T1000 (cell line): ENCODE results near the gene IL17RE.
A peak's percentile ranks its signal among the peaks of the same experiment; 100 is the strongest.
"Not testable (repeated sequence)": the region's sequence is repeated elsewhere in the genome, so short reads cannot be mapped to it uniquely, and the experiment has no call there.

Experiments
- DNase-seq: peaks from one replicate; lab custom pipeline; 2025; ENCODE audit warnings: mixed read lengths; lab: John Stamatoyannopoulos, UW

IL17RE gene

DNA sequence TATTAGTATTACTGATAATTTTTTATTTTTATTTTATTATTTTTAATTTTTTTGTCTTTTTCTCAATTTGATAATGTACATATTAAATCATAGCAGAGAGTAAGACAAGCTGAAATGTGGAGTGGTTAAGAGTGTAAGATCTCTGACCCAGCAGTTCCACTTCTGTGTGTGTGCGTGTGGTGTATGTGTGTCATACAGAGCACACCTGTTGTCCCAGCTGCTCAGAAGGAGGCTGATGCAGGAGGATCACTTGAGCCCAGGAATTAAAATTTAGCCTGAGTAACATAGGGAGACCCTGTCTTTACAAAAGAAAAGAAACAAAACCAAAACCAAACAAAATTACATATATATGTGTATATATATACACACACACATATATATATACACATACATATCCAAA lies 21.2 kb upstream of the IL17RE start:
- no peak for DNase-seq

DNA sequence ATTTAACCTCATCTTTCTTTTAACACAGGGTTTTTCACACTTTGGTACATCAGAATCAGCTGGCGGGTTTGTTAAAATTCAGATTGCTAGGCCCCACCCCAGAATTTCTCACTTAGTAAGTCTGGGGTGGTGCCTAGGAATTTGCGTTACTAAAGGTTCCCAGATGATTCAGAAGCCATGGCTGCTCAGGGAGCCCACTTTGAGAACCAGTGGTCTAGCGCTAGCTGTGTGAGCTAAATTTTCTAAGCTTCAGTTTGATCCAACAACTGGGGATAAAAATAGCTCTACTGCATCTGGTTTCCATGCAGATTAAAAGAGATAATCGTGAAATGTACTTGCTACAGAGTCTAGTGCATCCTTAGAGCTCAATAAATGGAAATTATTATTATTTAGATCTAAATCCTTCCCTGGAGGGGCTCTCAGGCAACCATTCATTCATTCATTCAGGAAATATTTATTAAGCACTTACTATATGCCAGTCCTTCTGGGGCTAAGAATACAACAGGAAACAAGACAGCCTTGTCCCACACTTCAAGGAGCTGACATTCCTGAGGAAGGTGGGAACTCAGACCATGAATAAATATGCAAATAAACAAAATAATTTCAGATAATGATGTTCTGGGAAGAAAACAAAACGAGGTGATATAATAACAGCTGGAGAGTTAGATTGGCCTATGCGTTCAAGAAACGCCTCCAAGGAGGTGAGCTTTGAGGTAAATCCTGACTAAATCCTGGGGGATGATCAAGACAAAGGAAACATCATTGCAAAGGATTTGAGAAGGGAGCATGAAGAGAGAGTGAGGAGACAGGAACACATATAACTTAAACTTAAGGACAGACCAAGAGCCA lies 18.7 kb upstream of the IL17RE start:
- DNase-seq: no peak

DNA sequence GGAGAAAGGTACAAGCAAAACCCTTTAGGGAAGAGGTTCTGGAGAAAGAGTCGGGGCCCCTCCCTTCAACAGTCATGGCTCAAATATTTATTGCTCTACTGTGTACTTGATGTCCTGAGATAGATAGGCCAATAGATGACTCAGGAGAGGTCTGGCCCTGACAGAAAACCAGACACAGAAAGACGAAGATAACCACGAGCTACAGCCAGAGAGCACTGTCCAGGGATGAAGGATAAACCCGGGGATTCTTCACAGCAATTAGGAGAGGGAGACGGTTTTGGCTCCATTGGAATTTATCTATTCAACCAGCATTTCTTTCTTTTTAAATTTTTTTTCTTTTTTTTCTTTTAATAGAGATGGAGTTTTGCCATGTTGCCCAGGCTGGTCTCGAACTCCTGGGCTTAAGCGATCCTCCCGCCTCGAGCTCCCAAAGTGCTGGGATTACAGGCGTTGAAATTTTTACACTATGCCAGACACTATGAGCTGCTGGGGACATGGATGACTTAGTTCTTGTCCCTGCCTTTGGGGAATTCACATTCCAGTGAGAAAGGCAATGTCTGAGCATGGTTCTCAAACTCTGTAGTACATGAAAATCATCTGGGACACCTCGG lies 18.0 kb upstream of the IL17RE start:
- peak; percentile 44 for DNase-seq

DNA sequence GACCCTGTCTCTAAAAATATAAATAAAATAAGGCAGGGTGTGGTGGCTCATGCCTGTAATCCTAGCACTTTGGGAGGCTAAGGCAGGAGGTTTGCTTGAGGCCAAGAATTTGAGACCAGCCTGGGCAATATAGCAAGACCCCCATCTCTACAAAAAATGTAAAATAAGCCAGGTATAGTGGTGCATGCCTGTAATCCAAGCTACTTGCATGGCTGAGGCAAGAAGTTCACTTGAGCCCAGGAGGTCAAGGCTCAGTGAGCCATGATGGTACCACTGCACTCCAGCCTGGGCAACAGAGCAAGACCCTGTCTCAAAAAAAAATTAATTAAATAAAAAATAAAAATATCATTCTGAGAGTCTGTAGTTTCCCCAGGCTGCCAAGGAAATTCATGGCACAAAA lies 16.3 kb upstream of the IL17RE start:
- no peak for DNase-seq

DNA sequence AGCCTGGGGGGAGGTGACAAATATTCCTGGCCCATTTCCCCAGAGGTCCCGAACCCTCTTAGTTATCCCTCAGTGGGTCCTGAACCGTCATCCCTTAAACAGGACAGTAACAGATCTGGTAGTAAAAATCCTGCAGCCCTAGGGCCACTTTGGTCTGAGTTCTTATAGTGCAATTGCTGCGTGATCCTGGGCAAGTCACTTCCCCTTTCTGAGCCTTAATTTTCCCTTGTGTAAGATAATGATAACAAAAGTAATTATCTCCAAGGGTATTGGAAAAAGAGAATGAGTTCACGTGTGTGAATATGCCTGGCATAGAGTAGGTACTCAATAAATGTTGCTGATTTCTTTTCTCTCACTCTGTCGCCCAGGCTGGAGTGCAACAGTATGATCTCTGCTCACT lies 15.2 kb upstream of the IL17RE start:
- no peak for DNase-seq

DNA sequence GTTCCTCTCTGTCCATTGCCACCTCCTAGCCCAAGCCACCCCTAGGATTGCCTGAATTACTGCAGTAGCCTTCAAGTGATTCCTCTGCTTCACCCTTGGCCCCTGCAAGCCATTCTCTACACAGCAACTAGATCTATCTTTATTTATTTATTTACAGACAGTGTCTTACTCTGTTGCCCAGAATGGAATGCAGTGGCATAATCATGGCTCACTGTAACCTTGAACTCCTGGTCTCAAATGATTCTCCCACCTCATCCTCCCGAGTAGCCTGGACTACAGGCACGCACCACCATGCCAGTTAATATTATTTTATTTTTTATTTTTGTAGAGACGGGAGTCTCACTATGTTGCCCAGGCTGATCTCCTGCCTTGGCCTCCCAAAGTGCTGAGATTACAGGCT lies 14.1 kb upstream of the IL17RE start:
- DNase-seq: no peak

DNA sequence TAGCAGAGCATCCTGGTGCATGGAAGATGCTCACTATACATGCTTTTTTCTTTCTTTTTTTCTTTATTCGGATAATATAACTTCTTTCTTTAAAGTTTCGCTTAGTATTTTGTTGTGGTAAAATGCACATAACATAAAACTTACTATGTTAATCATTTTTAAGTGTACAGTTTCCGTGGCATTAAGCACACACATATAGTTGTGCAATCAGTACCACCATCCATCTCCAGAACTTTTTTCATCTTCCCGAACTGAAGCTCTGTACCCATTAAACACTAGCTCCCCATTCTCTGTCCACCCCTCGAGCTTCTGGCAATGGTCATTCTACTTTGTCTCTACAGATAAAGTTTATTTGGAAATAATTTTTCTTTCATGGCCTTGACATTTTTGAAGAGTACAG lies 13.2 kb upstream of the IL17RE start:
- DNase-seq: no peak

DNA sequence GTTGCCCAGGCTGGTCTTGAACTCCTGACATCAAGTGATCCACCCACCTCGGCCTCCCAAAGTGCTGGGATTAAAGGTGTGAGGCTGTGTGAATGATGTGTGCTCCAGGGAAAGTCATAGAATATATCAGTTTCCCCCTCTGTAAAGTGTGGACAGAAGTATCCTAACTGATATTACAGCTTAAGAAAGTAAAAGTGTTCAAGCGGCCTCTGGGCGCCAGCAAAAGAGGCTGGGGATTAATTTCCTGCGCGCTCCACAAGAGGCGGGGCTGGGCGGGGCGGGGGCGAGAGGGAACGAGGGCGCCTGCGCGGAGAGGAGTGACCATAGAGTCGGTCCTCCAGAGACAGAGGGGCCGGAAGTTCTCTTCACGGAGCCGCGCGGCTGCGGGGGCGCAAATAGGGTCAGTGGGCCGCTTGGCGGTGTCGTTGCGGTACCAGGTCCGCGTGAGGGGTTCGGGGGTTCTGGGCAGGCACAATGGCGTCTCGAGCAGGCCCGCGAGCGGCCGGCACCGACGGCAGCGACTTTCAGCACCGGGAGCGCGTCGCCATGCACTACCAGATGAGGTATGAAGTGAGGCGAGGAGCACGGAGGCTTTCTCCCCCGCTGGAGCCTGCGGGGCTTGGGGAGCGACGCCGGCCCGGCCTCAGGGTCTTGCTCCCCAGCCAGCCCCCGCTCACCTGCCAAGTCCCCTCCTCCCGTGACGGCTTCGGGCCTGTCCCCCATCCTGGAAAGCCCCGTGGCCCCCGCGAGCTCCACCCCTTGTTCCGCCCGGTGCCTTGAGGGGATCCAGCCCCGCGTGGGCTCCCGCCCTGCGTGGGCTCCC lies 12.2 kb upstream of the IL17RE start, which contains the start of gene JAGN1:
Gene JAGN1 (plus strand): TSS at position 362 of the 823 bp plus-strand sequence. CDS start 113 bp downstream, at position 475.
- DNase-seq: peak; percentile 86

DNA sequence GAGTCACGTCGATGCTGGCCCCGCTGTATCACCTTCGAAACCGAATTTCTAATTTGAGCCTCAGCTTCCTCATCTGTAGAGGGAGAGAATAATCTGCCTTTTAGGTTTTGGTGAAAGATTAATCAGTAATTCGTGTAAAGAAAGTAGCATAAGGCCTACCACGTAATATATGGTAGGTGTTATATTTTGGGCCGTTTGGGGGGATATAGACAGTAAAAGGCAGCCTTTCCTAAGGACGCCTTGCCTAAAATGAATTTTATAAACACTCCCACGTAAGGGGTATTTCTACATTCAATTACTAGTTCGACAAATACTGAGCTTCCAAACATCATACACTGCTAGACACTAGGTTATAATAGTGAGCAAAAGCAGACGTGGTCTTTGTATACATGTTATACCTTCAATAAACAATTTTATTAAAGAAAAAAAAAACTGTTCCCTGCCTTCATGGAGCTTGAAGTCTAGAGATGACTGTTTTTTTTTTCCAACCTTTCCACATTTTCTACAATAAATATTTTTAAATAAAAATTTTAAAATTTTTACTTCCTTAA lies 11.5 kb upstream of the IL17RE start:
- no peak for DNase-seq

DNA sequence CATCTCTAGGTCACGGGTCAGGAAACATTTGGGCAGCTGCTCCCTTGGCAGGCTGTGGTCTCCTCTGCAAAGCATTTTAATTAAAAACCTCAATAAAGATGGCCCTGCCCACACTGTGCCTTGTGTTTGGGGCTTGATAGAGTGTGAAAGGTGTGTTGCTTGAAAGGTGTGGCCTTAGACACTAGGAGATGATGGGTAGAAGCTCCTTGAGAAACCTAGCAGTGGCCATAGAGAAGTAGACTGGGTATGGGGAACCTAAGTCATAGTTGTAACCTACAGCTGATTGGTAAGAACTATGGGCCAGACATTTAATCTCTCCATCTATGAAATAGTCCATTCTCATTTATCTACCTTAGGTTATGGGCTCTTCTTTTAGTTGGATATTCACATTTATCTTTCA lies 8.9 kb upstream of the IL17RE start:
- DNase-seq: no peak

DNA sequence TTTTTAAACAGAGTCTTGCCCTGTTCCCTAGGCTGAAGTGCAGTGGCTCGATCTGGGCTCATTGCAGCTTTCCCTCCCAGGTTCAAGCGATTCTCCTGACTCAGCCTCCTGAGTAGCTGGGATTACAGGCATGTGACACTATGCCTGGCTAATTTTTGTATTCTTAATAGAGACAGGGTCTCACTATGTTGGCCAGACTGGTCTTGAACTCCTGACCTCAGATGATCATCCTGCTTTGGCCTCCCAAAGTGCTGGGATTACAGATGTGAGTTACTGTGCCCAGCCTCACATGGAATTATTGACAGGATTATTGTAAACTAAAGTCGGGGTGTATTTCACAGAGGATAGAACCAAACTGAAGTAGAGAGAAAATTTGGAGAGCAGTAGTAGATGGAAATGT lies 6.9 kb upstream of the IL17RE start:
- not testable (repeated sequence) for DNase-seq

DNA sequence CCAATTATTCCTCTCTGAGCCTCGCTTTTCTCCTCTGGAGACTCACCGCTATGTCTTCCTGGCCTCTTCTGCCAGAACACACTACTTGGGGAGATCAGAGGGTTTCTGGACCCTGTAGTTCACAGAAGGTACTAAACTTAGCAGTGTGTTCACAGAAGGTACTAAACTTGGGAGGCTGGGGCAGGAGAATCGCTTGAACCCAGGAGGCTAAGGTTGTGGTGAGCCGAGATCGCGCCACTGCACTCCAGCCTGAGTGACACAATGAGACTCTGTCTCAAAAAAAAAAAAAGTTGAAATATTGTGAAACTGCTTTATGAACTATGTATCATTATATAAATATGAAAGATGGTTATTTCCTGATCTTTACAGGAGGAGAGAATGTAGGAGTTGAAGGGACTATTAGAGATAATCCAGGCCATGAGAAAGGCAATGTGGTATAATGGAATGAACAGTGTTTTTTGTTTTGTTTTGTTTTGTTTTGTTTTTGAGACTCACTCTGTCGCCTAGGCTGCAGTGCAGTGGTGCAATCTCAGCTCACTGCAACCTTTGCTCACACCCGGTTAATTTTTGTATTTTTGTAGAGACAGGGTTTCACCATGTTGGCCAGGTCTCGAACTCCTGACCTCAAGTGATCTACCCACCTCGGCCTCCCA lies 5.8 kb upstream of the IL17RE start:
- DNase-seq: not testable (repeated sequence)

DNA sequence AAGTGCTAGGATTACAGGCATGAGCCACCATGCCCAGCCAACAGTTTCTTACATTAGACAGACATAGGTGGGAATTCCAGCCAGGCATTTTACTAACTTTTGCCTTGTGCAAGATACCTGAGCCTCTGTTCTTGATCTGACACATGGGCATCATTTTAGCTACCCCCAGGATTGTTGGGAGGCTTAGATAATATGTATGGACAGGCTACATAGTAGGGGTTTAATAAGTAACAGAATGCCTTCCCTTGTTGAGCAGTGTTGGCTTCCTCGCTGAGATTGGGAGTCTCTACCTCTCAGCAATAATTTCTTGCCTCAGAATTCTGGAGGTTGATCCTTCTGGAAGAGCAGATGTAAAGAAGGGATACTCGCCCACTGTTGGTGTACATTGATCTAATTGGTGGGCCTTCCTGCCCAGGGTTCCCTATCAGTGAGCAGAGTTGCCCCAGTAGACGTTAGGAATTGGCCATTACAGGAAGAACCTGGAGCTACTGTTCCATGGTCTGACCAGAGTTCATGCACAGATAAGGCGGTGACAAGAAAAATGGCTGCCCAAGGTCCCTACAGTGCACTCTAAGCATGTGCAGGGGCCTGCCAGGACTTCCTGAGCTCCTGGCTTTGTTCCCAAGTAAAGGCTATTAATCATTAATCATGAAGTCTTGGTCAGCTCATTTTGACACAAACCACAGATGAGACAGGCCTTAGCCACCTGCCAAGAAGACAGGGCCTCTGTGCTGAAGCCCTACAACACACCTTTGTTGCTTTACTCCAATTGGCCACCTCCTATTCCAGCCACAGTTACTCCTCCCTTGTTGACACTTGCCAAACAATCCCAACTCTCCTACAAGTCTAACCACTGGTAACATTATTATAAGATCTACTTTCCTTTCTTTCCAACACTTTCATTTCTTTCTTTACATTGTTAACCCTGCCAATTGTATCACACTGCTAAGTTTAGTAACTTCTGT lies 5.0 kb upstream of the IL17RE start:
- DNase-seq: no peak

DNA sequence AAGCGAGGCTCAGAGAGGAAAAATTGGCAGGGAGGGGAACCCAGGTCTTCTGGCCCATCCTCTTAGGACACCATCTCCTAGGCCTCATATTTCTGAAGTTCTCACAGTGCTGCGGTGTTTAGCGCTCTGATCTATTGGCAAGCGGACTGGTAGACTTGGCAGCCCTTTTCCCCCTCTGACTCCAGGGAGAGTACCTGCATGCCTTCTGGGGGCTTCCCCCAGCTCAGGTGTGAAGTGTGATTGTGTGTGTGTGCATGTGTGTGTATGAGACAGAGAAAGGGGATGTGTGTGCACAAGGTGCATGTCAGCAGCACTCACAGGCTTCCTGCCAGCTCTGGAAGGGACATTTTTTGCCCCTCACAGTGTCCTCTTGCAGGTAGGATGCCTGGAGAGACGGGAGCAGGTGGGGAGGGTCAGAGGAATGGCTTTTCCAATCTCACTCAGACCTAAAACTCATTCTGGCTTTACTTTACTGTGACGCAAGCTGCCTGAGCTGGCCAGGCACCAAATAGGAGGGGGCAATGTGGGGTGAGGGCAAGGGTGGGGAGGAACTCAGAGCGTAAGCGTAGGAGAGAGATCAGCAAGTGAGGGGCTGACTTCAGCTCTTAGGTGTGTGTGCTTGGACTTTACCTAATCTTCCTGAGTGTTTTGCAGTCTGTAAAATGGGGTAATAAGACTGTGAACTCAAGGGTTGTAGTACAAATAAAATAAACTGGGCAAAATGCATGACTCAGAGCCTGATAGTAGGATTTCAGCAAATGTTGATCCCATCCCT lies 4.0 kb upstream of the IL17RE start:
- DNase-seq: no peak

DNA sequence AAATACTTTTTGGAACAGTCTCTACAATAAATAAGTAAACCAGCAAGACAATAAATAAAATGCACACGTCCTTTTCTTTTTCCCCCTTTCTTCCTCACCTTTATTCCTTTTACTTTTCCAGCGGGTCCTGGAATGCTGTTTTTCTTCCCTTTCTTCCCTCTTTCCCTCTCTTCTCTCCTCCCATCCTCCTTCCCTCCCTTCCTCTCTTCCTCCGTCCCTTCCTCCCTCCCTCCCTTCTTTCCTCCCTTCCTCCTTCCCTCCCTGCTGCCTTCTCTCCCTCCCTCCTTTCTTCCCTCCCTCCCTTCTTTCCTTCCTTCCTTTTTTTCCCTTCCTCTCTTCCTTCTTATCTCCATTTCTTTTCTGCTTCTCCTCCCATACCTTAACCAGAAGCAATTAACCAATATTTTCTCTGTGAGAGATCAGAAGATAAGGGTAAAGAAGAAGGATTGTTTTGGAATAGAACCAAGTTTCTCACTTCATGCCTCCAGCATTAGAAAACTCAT lies 3.3 kb upstream of the IL17RE start:
- DNase-seq: no peak

DNA sequence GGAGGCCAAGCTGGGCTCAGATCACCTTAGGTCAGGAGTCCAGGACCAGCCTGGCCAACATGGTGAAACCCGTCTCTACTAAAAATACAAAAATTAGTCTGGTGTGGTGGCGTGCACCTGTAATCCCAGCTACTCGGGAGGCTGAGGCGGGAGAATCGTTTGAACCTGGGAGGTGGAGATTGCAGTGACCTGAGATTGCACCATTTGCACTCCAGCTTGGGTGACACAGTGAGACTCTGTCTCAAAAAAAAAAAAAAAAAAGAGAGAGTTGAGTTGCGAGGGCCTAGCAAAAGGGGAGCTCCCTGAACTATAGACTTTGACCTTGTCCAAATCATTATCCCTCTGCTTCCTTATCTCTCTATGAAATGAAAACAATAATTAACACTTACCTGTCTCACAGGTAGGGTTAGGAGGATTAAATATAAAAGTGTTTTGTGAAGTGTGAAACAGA lies 1.7 kb upstream of the IL17RE start:
- not testable (repeated sequence) for DNase-seq

DNA sequence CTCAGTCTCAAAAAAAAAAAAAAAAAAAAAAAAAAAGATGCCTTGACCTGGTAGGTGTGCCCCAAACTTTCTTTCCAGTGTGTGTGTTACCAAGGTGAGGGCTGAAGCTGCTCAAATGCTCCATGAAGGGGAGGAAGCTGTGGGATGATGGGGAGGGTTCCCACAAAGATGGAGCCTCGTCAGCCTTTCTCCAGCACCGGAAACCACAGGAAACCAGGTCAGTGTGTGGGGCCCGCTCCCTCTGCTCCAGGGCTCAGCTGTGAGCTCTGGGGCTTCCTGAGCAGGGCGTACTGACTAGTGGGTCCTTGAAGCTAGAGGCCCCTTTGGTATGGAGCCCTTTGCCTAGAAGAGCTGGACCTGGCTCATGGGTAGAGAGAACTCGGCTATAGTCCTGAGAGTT lies 681 bp upstream of the IL17RE start:
- no peak for DNase-seq

DNA sequence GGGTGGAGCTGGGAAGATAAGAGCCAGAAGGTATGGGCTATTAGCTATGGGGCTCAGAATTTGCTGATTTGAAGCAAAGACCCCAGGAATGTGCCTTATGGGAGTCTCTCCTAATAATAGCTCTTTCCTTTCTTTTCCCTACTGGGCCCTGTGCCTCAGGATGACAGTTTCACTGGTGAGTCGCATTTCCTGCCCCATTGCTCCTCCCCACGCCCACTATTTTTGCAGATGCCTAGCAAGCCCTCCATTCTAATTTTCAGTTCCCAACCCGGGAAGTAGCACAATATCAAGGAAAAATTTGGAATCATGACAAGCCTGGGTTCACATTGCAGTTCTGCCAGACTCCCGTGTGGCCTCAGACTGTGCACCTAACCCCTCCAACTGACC lies 583 bp downstream of the IL17RE start:
- no peak for DNase-seq

DNA sequence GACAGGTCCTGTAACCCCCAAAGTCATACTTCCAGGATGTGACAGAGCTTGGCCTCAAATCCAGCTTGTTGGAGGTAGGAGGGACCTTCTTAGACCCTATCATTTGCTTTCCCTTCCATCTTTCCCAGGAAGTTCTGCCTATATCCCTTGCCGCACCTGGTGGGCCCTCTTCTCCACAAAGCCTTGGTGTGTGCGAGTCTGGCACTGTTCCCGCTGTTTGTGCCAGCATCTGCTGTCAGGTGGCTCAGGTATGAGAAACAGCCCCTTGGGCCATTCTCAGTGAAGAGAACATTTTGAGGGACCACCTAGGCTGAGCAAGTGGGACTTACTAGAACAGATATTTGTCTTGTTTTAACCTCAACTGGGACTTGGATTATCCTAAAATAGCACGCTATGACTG lies 1.3 kb downstream of the IL17RE start:
- DNase-seq: no peak

DNA sequence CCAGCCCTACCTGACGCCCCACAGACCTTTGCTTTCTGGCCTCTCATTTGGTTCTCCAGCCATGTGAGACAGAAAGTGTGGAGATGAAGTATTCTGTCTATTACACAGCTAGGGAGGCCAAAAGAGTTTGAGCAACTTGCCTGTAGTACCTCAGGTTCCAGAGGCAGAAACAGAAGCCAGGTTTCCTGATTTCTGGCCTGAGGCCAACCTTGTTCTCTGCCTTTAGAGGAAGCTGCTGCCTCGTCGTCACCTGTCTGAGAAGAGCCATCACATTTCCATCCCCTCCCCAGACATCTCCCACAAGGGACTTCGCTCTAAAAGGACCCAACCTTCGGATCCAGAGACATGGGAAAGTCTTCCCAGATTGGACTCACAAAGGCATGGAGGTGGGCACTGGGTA lies 3.8 kb downstream of the IL17RE start:
- no peak for DNase-seq
